GM12878 (cell line): ENCODE measurements around the gene CACNG5. TPM values are rescaled to one million over a fixed set of nuclear protein-coding genes. Genes with fewer than 3 reads are reported as not detected.

ENCODE experiments used
- CEBPZ ChIP-seq: fragments of 150-350 bp; IDR thresholded peaks from 2 replicates; pipeline ENCODE4 v1.6.1; 2016; ENCODE audit warnings: low read depth, low read length
- SIN3A ChIP-seq: IDR thresholded peaks from 2 replicates; pipeline ENCODE4 v1.6.1; 2012; ENCODE audit warnings: low read depth, low read length, improper control_type of control experiment
- SIX5 ChIP-seq: IDR thresholded peaks from 2 replicates; pipeline ENCODE4 v1.6.1; 2011; ENCODE audit warnings: mild to moderate bottlenecking, low read depth, low read length, moderate library complexity; ENCODE audit not compliant: severe bottlenecking
- SPI1 ChIP-seq: IDR thresholded peaks from 2 replicates; pipeline ENCODE4 v1.6.1; 2011; ENCODE audit warnings: low read depth, mild to moderate bottlenecking, low read length, moderate library complexity, borderline replicate concordance; ENCODE audit not compliant: insufficient read depth
- USF2 ChIP-seq: IDR thresholded peaks from 2 replicates; pipeline ENCODE4 v1.6.1; 2011; ENCODE audit warnings: low read depth, low read length, improper control_type of control experiment, borderline replicate concordance
- microRNA counts: library from miRNA; unstranded; fragments of <30 nt; microRNA quantifications from one replicate; lab custom pipeline; 2016
- microRNA-seq: library from miRNA; unstranded; fragments of <30 nt; microRNA quantifications from one replicate; pipeline ENCODE4, GENCODE V29; 2018
- polyA plus RNA-seq, 11 experiments: library from polyadenylated mRNA; depleted of rRNA in 4 of 11; unstranded in 6 of 11; stranded (reverse) in 5 of 11; fragments of >200 nt; fragmentation: Nextera tagmentation in 4 of 11; fragmentation: Illumina TruSeq in 1 of 11; extraction: Ambion mirVana in 4 of 11; extraction: Trizol in 1 of 11; gene quantifications; 1 replicate in 1 of 11; 2 replicates in 10 of 11; pipeline versions ENCODE4 v1.2.1 to v1.2.3, GENCODE V29; 2011 to 2016; ENCODE audit warnings: inconsistent platforms in 2 of 11, missing spikeins in 2 of 11, low read depth in 1 of 11
- small RNA-seq: library from RNA; depleted of rRNA; stranded (forward); fragments of <200 nt; gene quantifications from one replicate; pipeline ENCODE3, GENCODE V24; 2014
- total RNA-seq, 4 experiments: library from RNA; depleted of rRNA in 3 of 4; stranded (reverse); fragments of >200 nt in 3 of 4; fragmentation: Illumina TruSeq in 1 of 4; extraction: Trizol in 1 of 4; gene quantifications; 2 replicates each; pipeline versions ENCODE4 v1.2.1 to v1.2.3, GENCODE V29; 2013 to 2021

Gene CACNG5
- total and polyA plus RNA-seq, 10 of the 15 experiments (the other 5 are each of a cell fraction or from before 2014, with no cell fraction given), result not detected

- no peak for TF ChIP-seq CEBPZ
- no peak for TF ChIP-seq SIX5
- TF ChIP-seq USF2, result no peak
- TF ChIP-seq SIN3A, result no peak
- TF ChIP-seq SPI1, result no peak
Observed at GRCh38 chr17:66934040-66934439, 99.1 kb downstream of the CACNG5 start (continued).

MicroRNA genes within 50 kb of the gene (microRNA counts, 767-probe panel; counts per million panel counts)
- microRNA hsa-miR-634 (lab: Ali Mortazavi, UCI), result 516 counts per million, percentile 8 among the panel's probes with 10 or more counts

Small RNA genes lying within 50 kb of the gene (microRNA-seq; reads per million reads assigned to microRNA genes)
- not detected for gene MIR634

Small RNA genes lying within 50 kb of the gene (small RNA-seq; reads per million reads assigned to genes)
- gene MIR634 (not detected), gene RNA5SP446 (not detected)

Other genes with a start within 250 kb of the CACNG5 start
- not detected in 2 replicates for gene CACNG4, start 129.6 kb downstream of the CACNG5 start, total RNA-seq (2014; rRNA removed)
- not detected in 2 replicates for gene CACNG4, start 129.6 kb downstream of the CACNG5 start, total RNA-seq (2014; rRNA removed; fragmentation: Illumina TruSeq; extraction: Trizol)
- 0.08 TPM in 1 of 2 replicates, not detected in the other for gene CACNG4, start 129.6 kb downstream of the CACNG5 start, total RNA-seq (2021)
- gene CACNG4, start 129.6 kb downstream of the CACNG5 start, polyA plus RNA-seq (2011; rRNA removed), result 0.04 and 0.08 TPM in 2 replicates
- not detected in 2 replicates for gene CACNG4, start 129.6 kb downstream of the CACNG5 start, polyA plus RNA-seq (2014; fragmentation: Illumina TruSeq; extraction: Trizol)
- gene CACNG4, start 129.6 kb downstream of the CACNG5 start, polyA plus RNA-seq (2014; fragmentation: Nextera tagmentation; extraction: Ambion mirVana), result not detected
- not detected in 2 replicates for gene CACNG4, start 129.6 kb downstream of the CACNG5 start, polyA plus RNA-seq (2014; rRNA removed)
- gene CACNG4, start 129.6 kb downstream of the CACNG5 start, polyA plus RNA-seq (2016; fragmentation: Nextera tagmentation; extraction: Ambion mirVana), result not detected
- 0.49 TPM in 1 of 2 replicates, not detected in the other for gene CACNG1, start 209.4 kb downstream of the CACNG5 start, total RNA-seq (2014; rRNA removed)
- gene CACNG1, start 209.4 kb downstream of the CACNG5 start, total RNA-seq (2014; rRNA removed; fragmentation: Illumina TruSeq; extraction: Trizol), result not detected in 2 replicates
- not detected in 2 replicates for gene CACNG1, start 209.4 kb downstream of the CACNG5 start, total RNA-seq (2021)
- gene CACNG1, start 209.4 kb downstream of the CACNG5 start, polyA plus RNA-seq (2011; rRNA removed), result not detected in 2 replicates
- not detected in 2 replicates for gene CACNG1, start 209.4 kb downstream of the CACNG5 start, polyA plus RNA-seq (2014; fragmentation: Illumina TruSeq; extraction: Trizol)
- gene CACNG1, start 209.4 kb downstream of the CACNG5 start, polyA plus RNA-seq (2014; fragmentation: Nextera tagmentation; extraction: Ambion mirVana), result not detected
- gene CACNG1, start 209.4 kb downstream of the CACNG5 start, polyA plus RNA-seq (2014; rRNA removed), result not detected in 2 replicates
- gene CACNG1, start 209.4 kb downstream of the CACNG5 start, polyA plus RNA-seq (2016; fragmentation: Nextera tagmentation; extraction: Ambion mirVana), result not detected